Dermis microvascular lymphatic vessel endothelial cell (primary cell): ENCODE data around the gene KLF7. TPM values are rescaled to one million over a fixed set of nuclear protein-coding genes. Genes with fewer than 3 reads are reported as not detected.
A peak's percentile ranks its signal among the peaks of the same experiment; 100 is the strongest.

Experiments
- DNase-seq, 2 donors: peaks; one replicate each; pipeline versions ENCODE4 v3.0.0 to v3.0.0-alpha.2; 2010; ENCODE audit warnings: low read depth in 2 of 2
- total RNA-seq: library from RNA; depleted of rRNA; stranded (reverse); fragments of >200 nt; gene quantifications from 2 replicates; pipeline ENCODE4 v1.2.1, GENCODE V29; 2014

KLF7 gene
- total RNA-seq = 8.5 and 8.7 TPM in 2 replicates

- peak; percentile 64 to 68 for DNase-seq
These were observed at the start of gene KLF7 for GRCh38 chr2:207165121-207166038. TSS of gene KLF7 (minus strand) at chr2:207165948. CDS start at chr2:207165568, 380 bp downstream.

GRCh38 chr2:207215308-207215707 is 49.6 kb upstream of the KLF7 start:
- no peak for DNase-seq

GRCh38 chr2:207214446-207214845 is 48.7 kb upstream of the KLF7 start:
- DNase-seq = no peak

DNA sequence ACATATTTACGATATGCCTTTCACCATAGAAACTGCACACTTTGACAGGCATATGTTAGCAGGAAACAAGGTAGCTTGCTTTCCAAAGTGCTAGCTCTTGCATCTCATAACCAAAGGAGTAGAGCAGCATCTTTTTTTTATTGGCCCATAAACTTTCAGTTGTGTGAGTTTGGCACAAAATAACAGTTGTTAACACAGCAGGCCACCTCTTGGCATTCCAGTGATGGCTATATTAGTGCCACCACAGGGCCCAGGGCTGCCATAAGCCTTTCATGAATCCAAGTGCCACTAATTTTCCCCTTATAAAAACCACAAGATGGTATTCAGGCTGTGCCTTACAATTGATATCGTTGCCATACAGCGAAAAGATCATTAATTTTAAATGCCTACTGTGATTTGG is 40.3 kb upstream of the KLF7 start:
- no peak for DNase-seq

GRCh38 chr2:207205173-207205957 is 39.6 kb upstream of the KLF7 start:
- no peak for DNase-seq

- DNase-seq = no peak
These were observed 37.3 kb upstream of the KLF7 start for GRCh38 chr2:207203056-207203455.

- peak; percentile 6 to 50 for DNase-seq
These were observed 36.9 kb upstream of the KLF7 start for GRCh38 chr2:207202645-207203044.

DNA sequence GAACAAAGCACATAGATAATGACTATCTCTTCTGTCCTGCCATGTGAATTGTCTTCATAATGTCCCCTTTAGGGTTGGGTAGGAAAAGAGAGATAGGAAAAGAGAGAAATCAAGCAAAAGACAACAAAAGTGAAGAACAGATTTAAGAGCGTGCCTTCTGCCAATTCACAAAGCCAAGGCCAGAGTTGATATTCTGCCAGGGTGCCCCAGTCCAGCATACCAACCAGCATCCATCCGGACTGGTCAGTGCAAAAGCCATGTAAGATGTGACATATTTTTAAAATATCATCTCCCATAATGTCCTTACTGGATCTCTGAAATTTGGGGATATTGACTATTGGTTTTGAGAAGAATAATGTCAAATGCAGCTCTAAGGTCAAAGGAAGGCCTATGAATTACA is 35.7 kb upstream of the KLF7 start:
- no peak for DNase-seq

DNA sequence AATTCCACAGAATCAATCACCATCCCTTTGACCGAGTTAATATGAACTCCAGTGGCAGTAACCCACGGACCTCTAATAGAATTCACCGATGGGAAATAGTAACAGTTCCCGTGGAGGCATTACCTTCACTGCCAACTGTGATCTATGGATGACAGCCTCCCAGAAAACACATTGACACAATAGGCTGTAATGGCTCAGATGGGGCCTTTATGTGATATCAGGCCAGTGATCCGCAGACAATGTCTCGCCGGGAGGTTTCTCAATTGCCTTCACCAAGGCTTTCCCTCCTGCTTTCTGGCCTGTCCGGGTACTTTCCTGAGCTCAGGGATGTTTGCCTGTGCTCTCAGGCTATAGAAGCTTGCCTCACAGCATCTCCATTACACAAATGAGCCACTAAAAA is 34.4 kb upstream of the KLF7 start:
- DNase-seq = no peak

DNA sequence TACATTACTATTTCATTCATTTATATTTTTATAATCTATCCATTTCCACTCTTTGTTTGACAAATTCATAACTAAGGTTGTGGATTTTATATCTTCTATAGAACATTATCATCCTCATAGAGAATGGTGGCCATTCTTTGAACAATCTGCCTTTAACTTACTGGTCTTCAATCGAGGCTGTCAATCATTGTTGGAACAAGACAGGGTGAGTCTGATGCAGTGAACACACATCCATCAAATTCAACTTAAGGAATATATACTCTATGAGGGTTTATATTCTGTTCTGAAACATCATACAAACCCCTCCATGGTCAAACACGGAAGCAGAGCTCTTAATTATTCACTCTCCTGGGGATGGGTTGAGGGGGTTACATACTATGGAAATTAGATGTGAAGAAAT is 28.3 kb upstream of the KLF7 start:
- no peak for DNase-seq

DNA sequence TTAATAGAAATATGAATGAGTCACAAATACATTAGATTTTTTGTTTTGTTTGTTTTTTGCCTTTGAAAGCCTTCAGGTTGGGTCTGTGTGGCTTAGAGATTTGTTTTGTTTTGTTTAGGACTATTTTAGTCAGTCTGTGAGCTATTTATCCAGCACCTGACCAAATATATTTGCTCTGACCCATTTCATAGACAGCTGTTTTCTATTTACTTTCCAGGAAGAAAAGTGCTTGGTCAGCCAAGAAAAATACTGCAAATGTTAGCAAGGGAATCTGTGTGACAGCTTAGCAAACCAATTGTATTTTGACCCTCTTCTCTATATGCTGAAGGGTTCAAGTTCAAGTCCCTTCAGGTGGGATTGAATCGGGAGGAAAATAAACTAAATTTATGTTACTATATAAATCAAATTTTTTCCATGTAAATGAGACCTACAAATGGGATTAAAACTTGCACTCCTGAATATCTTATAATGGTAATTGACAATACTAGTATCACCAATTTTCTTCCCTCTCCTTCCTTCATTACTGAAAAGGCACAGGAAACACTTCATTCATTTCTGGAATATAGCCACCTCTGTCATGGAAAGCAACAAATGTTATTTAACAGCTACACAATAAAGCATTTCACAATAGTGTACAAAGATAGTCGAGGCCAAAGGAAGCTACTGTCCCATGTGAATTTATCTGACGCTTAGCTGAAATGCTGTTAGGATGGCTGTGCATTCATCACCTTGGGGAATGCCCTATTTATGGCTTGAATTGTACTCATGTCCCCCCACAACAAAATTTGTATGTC is 23.1 kb upstream of the KLF7 start:
- DNase-seq = peak; percentile 80 to 85

DNA sequence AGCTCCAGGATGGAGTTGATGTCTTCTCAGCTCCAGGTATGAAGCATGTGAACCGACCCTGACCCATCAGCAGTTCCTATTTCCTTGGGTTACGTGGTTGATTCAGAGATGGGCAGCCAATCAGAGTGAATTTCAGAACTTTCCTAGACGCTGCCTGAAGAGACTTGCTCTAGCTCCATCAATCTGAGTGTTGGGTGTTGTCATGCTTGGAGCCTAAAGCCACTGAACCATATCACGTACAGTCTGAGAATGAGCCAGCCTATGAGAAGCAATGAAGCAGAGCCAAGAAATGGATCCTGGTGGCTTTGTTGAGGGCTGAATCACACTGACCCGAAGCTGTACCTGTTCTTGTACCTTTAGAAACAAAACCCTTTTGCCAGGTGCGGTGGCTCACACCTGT is 19.6 kb upstream of the KLF7 start:
- DNase-seq = no peak

GRCh38 chr2:207184768-207185167 is 19.0 kb upstream of the KLF7 start:
- DNase-seq = no peak

- DNase-seq = no peak
These were observed 18.6 kb upstream of the KLF7 start for GRCh38 chr2:207184348-207184747.

GRCh38 chr2:207183506-207183905 is 17.8 kb upstream of the KLF7 start:
- DNase-seq = no peak

GRCh38 chr2:207182911-207183310 is 17.2 kb upstream of the KLF7 start:
- no peak for DNase-seq

- no peak for DNase-seq
These were observed 16.0 kb upstream of the KLF7 start for GRCh38 chr2:207181526-207182274.

DNA sequence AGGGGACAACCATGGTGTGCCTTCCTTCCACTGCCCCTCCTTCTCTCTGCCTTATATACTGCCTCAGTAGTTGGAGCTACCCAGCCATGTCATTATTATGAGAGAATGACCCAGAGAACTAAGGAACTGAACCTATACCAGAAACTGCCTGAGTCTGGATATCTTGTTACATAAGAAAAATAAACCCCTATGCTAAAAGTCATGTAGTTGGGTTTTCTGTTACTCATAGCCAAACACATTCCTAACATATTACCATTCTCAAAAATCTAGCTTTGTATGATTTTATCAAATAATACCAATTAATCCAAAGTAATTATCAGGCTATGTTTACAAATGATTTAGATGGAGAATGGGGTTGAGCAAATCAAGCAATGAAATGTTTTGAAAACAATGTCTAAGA is 15.0 kb upstream of the KLF7 start:
- DNase-seq = no peak

- peak in 1 of 2 donors; percentile 45 for DNase-seq
These were observed 10.5 kb upstream of the KLF7 start for GRCh38 chr2:207176247-207176646.

GRCh38 chr2:207173641-207174040 is 7.9 kb upstream of the KLF7 start:
- no peak for DNase-seq
